GM21423 (cell line): Measurements from ENCODE around the gene AIM2.
"Not testable (repeated sequence)": the region's sequence is repeated elsewhere in the genome, so short reads cannot be mapped to it uniquely, and the experiment has no call there.

ENCODE experiments used
- ATAC-seq: cut with Tn5 transposase; IDR thresholded peaks from one replicate; pipeline ENCODE4 v1.9.1; 2021; ENCODE audit warnings: mild to moderate bottlenecking, moderate library complexity; ENCODE audit not compliant: unreplicated experiment

Gene AIM2

GRCh38 chr1:159081626-159082025 lies 5.1 kb upstream of the AIM2 start:
- no peak for ATAC-seq

- ATAC-seq: no peak
These were observed 3.0 kb upstream of the AIM2 start for GRCh38 chr1:159079525-159079924.

GRCh38 chr1:159077120-159077961 lies 775 bp upstream of the AIM2 start:
- peak; percentile 65 for ATAC-seq

GRCh38 chr1:159071970-159072582 lies 4.5 kb downstream of the AIM2 start:
- ATAC-seq: no peak

GRCh38 chr1:159068886-159069285 lies 7.7 kb downstream of the AIM2 start:
- ATAC-seq: no peak

- ATAC-seq: peak; percentile 90
These were observed 8.6 kb downstream of the AIM2 start for GRCh38 chr1:159067699-159068621.

GRCh38 chr1:159066108-159066507 lies 10.5 kb downstream of the AIM2 start:
- ATAC-seq: no peak

GRCh38 chr1:159065106-159065505 lies 11.5 kb downstream of the AIM2 start:
- ATAC-seq: no peak

- no peak for ATAC-seq
These were observed 17.8 kb downstream of the AIM2 start for GRCh38 chr1:159058751-159059150.

GRCh38 chr1:159056069-159056698 lies 20.4 kb downstream of the AIM2 start:
- ATAC-seq: no peak

- no peak for ATAC-seq
These were observed 21.4 kb downstream of the AIM2 start for GRCh38 chr1:159055181-159055641.

GRCh38 chr1:159054427-159054826 lies 22.1 kb downstream of the AIM2 start:
- ATAC-seq: no peak

- no peak for ATAC-seq
These were observed 25.1 kb downstream of the AIM2 start for GRCh38 chr1:159051436-159051835.

- not testable (repeated sequence) for ATAC-seq
These were observed 30.1 kb downstream of the AIM2 start for GRCh38 chr1:159046486-159046885.

- no peak for ATAC-seq
These were observed 35.5 kb downstream of the AIM2 start for GRCh38 chr1:159040893-159041724.

- no peak for ATAC-seq
These were observed 36.4 kb downstream of the AIM2 start for GRCh38 chr1:159040206-159040605.

GRCh38 chr1:159030877-159031447 lies 45.6 kb downstream of the AIM2 start:
- no peak for ATAC-seq

GRCh38 chr1:159030311-159030710 lies 46.3 kb downstream of the AIM2 start:
- ATAC-seq: no peak

GRCh38 chr1:159026841-159027240 lies 49.7 kb downstream of the AIM2 start:
- ATAC-seq: not testable (repeated sequence)
